MM.1S (cell line): ENCODE measurements around the gene DOCK11.

Experiments
- DNase-seq: peaks from one replicate; pipeline ENCODE4 v3.0.0-alpha.2; 2015
- H2AFZ ChIP-seq: fragments of 300-600 bp; sonication (generic); 2 replicates; pipeline ENCODE4 v1.6.0; 2016; ENCODE audit warnings: antibody characterized with exemption, low read length
- H3F3A ChIP-seq: fragments of 300-600 bp; sonication (generic); 2 replicates; pipeline ENCODE4 v1.6.1; 2016; ENCODE audit warnings: mild to moderate bottlenecking, antibody characterized with exemption, low read length, moderate library complexity, mixed read lengths; ENCODE audit not compliant: insufficient read depth
- H3K27ac ChIP-seq: fragments of 300-600 bp; sonication (generic); 2 replicates; pipeline ENCODE4 v1.5.1; 2016; ENCODE audit warnings: mild to moderate bottlenecking, low read length
- H3K27me3 ChIP-seq: fragments of 300-600 bp; sonication (generic); replicated peaks from 2 replicates; pipeline ENCODE4 v1.6.0; 2016; ENCODE audit warnings: low read length; ENCODE audit not compliant: insufficient read depth
- H3K36me3 ChIP-seq: fragments of 300-600 bp; sonication (generic); replicated peaks from 2 replicates; pipeline ENCODE4 v1.6.1; 2016; ENCODE audit warnings: mild to moderate bottlenecking, low read length, mixed read lengths; ENCODE audit not compliant: insufficient read depth
- H3K4me1 ChIP-seq: fragments of 300-600 bp; sonication (generic); 2 replicates; pipeline ENCODE4 v1.6.1; 2016; ENCODE audit warnings: low read length, mixed read lengths
- H3K4me2 ChIP-seq: fragments of 300-600 bp; sonication (generic); 2 replicates; pipeline ENCODE4 v1.6.0; 2016; ENCODE audit warnings: low read depth, low read length
- H3K4me3 ChIP-seq: fragments of 300-600 bp; sonication (generic); 2 replicates; pipeline ENCODE4 v1.5.1; 2016; ENCODE audit warnings: low read length, mixed read lengths
- H3K79me2 ChIP-seq: fragments of 300-600 bp; sonication (generic); 2 replicates; pipeline ENCODE4 v1.6.1; 2016; ENCODE audit warnings: mixed run types, low read length, mixed read lengths
- H3K9ac ChIP-seq: fragments of 300-600 bp; sonication (generic); 2 replicates; pipeline ENCODE4 v1.6.1; 2016; ENCODE audit warnings: low read length, mixed read lengths
- H3K9me2 ChIP-seq: fragments of 300-600 bp; sonication (generic); replicated peaks from 2 replicates; pipeline ENCODE4 v1.6.1; 2016; ENCODE audit warnings: mild to moderate bottlenecking, low read length, mixed read lengths; ENCODE audit not compliant: insufficient read depth
- H3K9me3 ChIP-seq: fragments of 300-600 bp; sonication (generic); replicated peaks from 2 replicates; pipeline ENCODE4 v1.6.1; 2016; ENCODE audit warnings: mild to moderate bottlenecking, low read length, mixed read lengths; ENCODE audit not compliant: insufficient read depth
- H4K20me1 ChIP-seq: fragments of 300-600 bp; sonication (generic); 2 replicates; pipeline ENCODE4 v1.6.1; 2016; ENCODE audit warnings: mild to moderate bottlenecking, low read length, moderate library complexity, mixed read lengths; ENCODE audit not compliant: insufficient read depth
- EZH2 ChIP-seq: fragments of 300-600 bp; sonication (generic); optimal IDR thresholded peaks from 2 replicates; pipeline ENCODE3; 2017; ENCODE audit warnings: low read depth, mild to moderate bottlenecking, antibody characterized with exemption, low read length, mixed read lengths
- EZH2phosphoT487 ChIP-seq: fragments of 300-600 bp; sonication (generic); IDR thresholded peaks from 2 replicates; pipeline ENCODE4 v1.6.1; 2018; ENCODE audit warnings: antibody characterized with exemption, low read length
- TF ChIP-seq, protein P1 (sequence below): fragments of 300-600 bp; sonication (generic); IDR thresholded peaks from 2 replicates; pipeline ENCODE4 v1.5.1; 2016; ENCODE audit warnings: antibody characterized with exemption, low read length, mixed read lengths

DOCK11 gene

DNA sequence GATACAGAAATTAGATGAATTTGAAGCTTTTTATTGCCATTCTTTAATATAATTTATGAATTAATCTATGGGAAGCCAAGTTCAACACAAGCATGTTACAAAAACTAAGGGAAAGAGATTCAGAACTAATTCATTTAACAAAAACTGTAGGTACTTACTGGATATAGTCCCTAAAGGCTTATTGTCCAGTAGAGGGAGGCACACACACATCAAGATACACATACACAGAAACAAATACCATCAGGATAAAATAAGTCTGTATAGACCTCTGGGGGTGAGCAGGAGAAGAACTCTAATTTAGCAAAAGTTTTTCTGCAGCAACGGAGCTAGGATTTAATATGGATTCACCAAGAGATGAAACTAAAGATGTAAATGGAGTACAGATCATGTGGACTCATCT lies 148.8 kb downstream of the DOCK11 start:
- H4K20me1 ChIP-seq, result no peaks in the 10 kb centered on the region
- no peaks in the 10 kb centered on the region for H3K9me2 ChIP-seq
- no peak for DNase-seq
- H3K4me3 ChIP-seq, result no peak overlapping the region
- H3K36me3 ChIP-seq, result no peaks in the 10 kb centered on the region
- no peak overlapping the region for H3K4me2 ChIP-seq
- no peak overlapping the region for H3K27ac ChIP-seq
- H3K27me3 ChIP-seq, result no peaks in the 10 kb centered on the region
- no peaks in the 10 kb centered on the region for H3K4me1 ChIP-seq
- TF ChIP-seq EZH2phosphoT487, result no peak
- TF ChIP-seq, protein P1, sequence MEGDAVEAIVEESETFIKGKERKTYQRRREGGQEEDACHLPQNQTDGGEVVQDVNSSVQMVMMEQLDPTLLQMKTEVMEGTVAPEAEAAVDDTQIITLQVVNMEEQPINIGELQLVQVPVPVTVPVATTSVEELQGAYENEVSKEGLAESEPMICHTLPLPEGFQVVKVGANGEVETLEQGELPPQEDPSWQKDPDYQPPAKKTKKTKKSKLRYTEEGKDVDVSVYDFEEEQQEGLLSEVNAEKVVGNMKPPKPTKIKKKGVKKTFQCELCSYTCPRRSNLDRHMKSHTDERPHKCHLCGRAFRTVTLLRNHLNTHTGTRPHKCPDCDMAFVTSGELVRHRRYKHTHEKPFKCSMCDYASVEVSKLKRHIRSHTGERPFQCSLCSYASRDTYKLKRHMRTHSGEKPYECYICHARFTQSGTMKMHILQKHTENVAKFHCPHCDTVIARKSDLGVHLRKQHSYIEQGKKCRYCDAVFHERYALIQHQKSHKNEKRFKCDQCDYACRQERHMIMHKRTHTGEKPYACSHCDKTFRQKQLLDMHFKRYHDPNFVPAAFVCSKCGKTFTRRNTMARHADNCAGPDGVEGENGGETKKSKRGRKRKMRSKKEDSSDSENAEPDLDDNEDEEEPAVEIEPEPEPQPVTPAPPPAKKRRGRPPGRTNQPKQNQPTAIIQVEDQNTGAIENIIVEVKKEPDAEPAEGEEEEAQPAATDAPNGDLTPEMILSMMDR, result peak; percentile 25; the same call in 1 of the 2 replicates
- H3K9me3 ChIP-seq, result no peaks in the 10 kb centered on the region
- no peak overlapping the region for H3K9ac ChIP-seq
- no peak overlapping the region for H2AFZ ChIP-seq
- H3K79me2 ChIP-seq, result no peaks in the 10 kb centered on the region
- H3F3A ChIP-seq, result no peaks in the 10 kb centered on the region

DNA sequence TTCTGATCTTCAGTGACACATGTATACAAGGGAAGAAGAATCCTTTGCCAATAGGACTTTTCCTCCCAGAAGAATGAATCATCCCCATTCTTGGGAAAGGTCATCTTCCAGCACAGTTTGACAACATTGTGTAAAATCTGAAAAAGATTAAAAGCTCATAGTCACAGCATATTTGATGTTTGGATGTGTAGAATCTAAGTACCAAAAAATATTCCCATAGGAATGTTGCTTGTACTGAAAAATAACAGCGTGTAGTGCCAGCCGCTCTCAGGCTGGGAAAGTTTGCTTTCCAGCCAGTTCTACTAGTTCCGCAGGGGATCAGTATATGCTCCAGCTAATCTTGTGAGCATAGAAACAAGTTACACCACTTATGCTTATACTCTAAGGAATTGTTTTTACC lies 157.1 kb downstream of the DOCK11 start:
- no peak overlapping the region for H2AFZ ChIP-seq
- no peaks in the 10 kb centered on the region for H3K36me3 ChIP-seq
- no peaks in the 10 kb centered on the region for H4K20me1 ChIP-seq
- no peaks in the 10 kb centered on the region for H3K9me3 ChIP-seq
- no peak overlapping the region for H3K9ac ChIP-seq
- TF ChIP-seq EZH2phosphoT487, result no peak
- no peak for TF ChIP-seq EZH2
- TF ChIP-seq, protein P1, result no peak
- H3K27me3 ChIP-seq, result no peaks in the 10 kb centered on the region
- DNase-seq, result no peak
- no peaks in the 10 kb centered on the region for H3F3A ChIP-seq
- H3K79me2 ChIP-seq, result no peaks in the 10 kb centered on the region
- no peak overlapping the region for H3K4me3 ChIP-seq
- no peaks in the 10 kb centered on the region for H3K9me2 ChIP-seq
- no peaks in the 10 kb centered on the region for H3K4me1 ChIP-seq
- H3K27ac ChIP-seq, result no peak overlapping the region
- H3K4me2 ChIP-seq, result no peak overlapping the region

DNA sequence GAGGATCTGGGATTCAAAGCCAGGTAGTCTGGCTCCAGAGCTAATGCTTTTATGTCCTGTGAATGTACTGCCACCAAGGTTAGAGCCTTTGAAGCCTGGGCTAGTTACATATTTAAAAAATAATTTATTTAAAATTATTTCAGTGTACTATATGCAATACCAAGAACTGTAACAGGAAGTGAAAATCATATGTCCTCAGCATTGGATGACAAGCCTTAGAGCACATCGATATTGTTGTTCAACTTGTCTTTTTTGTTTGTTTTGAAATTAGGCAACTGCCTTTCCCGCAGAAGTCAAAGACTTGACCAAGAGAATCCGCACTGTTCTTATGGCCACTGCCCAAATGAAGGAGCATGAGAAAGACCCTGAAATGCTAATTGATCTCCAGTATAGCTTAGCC lies 158.7 kb downstream of the DOCK11 start:
- Histone ChIP-seq H3K4me2 (no peak overlapping the region), H3K9me3 (no peaks in the 10 kb centered on the region), H2AFZ (no peak overlapping the region), H3K36me3 (no peaks in the 10 kb centered on the region), H3K4me3 (no peak overlapping the region), H3F3A (no peaks in the 10 kb centered on the region), H3K27ac (no peak overlapping the region), H3K27me3 (no peaks in the 10 kb centered on the region), H3K4me1 (no peaks in the 10 kb centered on the region), H3K9ac (no peak overlapping the region), H4K20me1 (no peaks in the 10 kb centered on the region), H3K9me2 (no peaks in the 10 kb centered on the region), H3K79me2 (no peaks in the 10 kb centered on the region)
- no peak for DNase-seq
- TF ChIP-seq, protein P1, result no peak
- TF ChIP-seq EZH2 (no peak), EZH2phosphoT487 (no peak)
